ENCODE data around the gene BLOC1S1.

The BLOC1S1 gene

GRCh38 chr12:55742719-55743405 lies 27.0 kb downstream of the BLOC1S1 start, which contains the start of gene GDF11:
Gene GDF11 (plus strand): TSS chr12:55743122. CDS start chr12:55743317, 195 bp downstream.
- TF ChIP-seq CTCF (IDR thresholded peaks at IDR 0.05) = no peak
- TF ChIP-seq ZFX (IDR thresholded peaks at IDR 0.05; ENCODE audit: borderline replicate concordance) = no peak
- H3K27ac ChIP-seq = peak within 1 kb of the TSS; percentile 79

- TF ChIP-seq ZFX (IDR thresholded peaks at IDR 0.05; ENCODE audit: borderline replicate concordance) (no peak), CTCF (IDR thresholded peaks at IDR 0.05) (peak; percentile 37)
- peak overlapping the region; percentile 79 for H3K27ac ChIP-seq
These were observed 27.8 kb downstream of the BLOC1S1 start for GRCh38 chr12:55743406-55744339.

- TF ChIP-seq ZFX (IDR thresholded peaks at IDR 0.05; ENCODE audit: borderline replicate concordance) = no peak
- no peak for TF ChIP-seq CTCF (IDR thresholded peaks at IDR 0.05)
- H3K27ac ChIP-seq = peak overlapping the region; percentile 15; the same call in 1 of the 2 replicates
These were observed 28.6 kb downstream of the BLOC1S1 start for GRCh38 chr12:55744340-55745030.

GRCh38 chr12:55745361-55746173 lies 29.7 kb downstream of the BLOC1S1 start:
- peak overlapping the region; percentile 30 for H3K27ac ChIP-seq
- TF ChIP-seq ZFX (IDR thresholded peaks at IDR 0.05; ENCODE audit: borderline replicate concordance) (no peak), CTCF (IDR thresholded peaks at IDR 0.05) (no peak)

- peak overlapping the region; percentile 30 for H3K27ac ChIP-seq
These were observed 30.5 kb downstream of the BLOC1S1 start for GRCh38 chr12:55746174-55746912.

More at GRCh38 chr12:55746174-55746912, 30.5 kb downstream of the BLOC1S1 start:
- TF ChIP-seq ZFX (IDR thresholded peaks at IDR 0.05; ENCODE audit: borderline replicate concordance) (no peak), CTCF (IDR thresholded peaks at IDR 0.05) (no peak)
